ENCODE measurements around the gene BLACAT1.
"Not testable (repeated sequence)": the region's sequence is repeated elsewhere in the genome, so short reads cannot be mapped to it uniquely, and the experiment has no call there.

BLACAT1 gene

GRCh38 chr1:205421798-205422197 is 34.0 kb downstream of the BLACAT1 start, which contains the start of gene LEMD1:
Gene LEMD1, minus strand, starts transcription at chr1:205422056. Its CDS starts 1,520 bp downstream, at chr1:205420536.
- DNase-seq (ENCODE audit: low spot score) (no peak), FAIRE-seq (no peak)

- DNase-seq (ENCODE audit: low spot score) (no peak), FAIRE-seq (no peak)
Observed at GRCh38 chr1:205420938-205421337, 34.9 kb downstream of the BLACAT1 start.

- DNase-seq (ENCODE audit: low spot score) (no peak), FAIRE-seq (no peak)
Observed at GRCh38 chr1:205417870-205418635, 37.8 kb downstream of the BLACAT1 start.

- DNase-seq (ENCODE audit: low spot score) (no peak), FAIRE-seq (no peak)
Observed at GRCh38 chr1:205416322-205416721, 39.5 kb downstream of the BLACAT1 start.

- FAIRE-seq = no peak
Observed at GRCh38 chr1:205410581-205411298, 45.1 kb downstream of the BLACAT1 start.

GRCh38 chr1:205407970-205408369 is 47.9 kb downstream of the BLACAT1 start:
- DNase-seq (ENCODE audit: low spot score) (no peak), FAIRE-seq (no peak)

More at GRCh38 chr1:205410581-205411298, 45.1 kb downstream of the BLACAT1 start:
- no peak for DNase-seq (ENCODE audit: low spot score)

GRCh38 chr1:205406252-205406651 is 49.6 kb downstream of the BLACAT1 start:
- DNase-seq (ENCODE audit: low spot score); FAIRE-seq: not testable (repeated sequence)

Measured in urothelium cell line (cell line).